A549 (cell line): ENCODE results near the gene HBS1L. TPM values are rescaled to one million over a fixed set of nuclear protein-coding genes. Genes with fewer than 3 reads are reported as not detected.

Experiments
- ATAC-seq, 2 experiments: fragments of 200-7000 bp in 1 of 2; fragments of >200 bp in 1 of 2; cut with Nextera tagmentation in 1 of 2; cut with Tn5 transposase in 1 of 2; 3 replicates each; pipeline versions ENCODE4 v1.8.0 to v1.9.1; 2018 to 2020; ENCODE audit warnings: mild to moderate bottlenecking in 1 of 2, moderate library complexity in 1 of 2
- CTCF ChIA-PET: fragments of 300-600 bp; sonication (Branson Sonifier 250); formaldehyde crosslinking; extraction: SDS; loops from one replicate; lab custom pipeline; 2021; ENCODE audit warnings: antibody characterized with exemption, inconsistent platforms; lab: Yijun Ruan, JAX
- POLR2A ChIA-PET: fragments of 350-600 bp; formaldehyde crosslinking; extraction: SDS; loops from one replicate; lab custom pipeline; 2021; ENCODE audit warnings: antibody characterized with exemption, inconsistent platforms; lab: Yijun Ruan, JAX
- DNase-seq, 2 experiments: peaks; one replicate each; pipeline versions ENCODE4 v3.0.0 to v3.0.0-alpha.2; 2011 to 2016; ENCODE audit warnings: low read depth in 1 of 2, low spot score in 1 of 2
- FAIRE-seq: peaks from 2 replicates; lab custom pipeline; 2011; peaks lifted over from hg19 to GRCh38; lab: Jason Lieb, UNC
- H3K27ac ChIP-seq, 2 experiments: fragments of >200 bp; sonication (Bioruptor Twin); formaldehyde crosslinking; 3 replicates each; pipeline ENCODE4 v1.5.1; 2016 to 2017
- H3K4me1 ChIP-seq: fragments of >200 bp; sonication (Bioruptor Twin); formaldehyde crosslinking; 3 replicates; pipeline ENCODE4 v1.6.1; 2016
- H3K4me2 ChIP-seq: fragments of >200 bp; sonication (Bioruptor Twin); formaldehyde crosslinking; 3 replicates; pipeline ENCODE4 v1.6.1; 2016
- H3K4me3 ChIP-seq: fragments of >200 bp; sonication (Bioruptor Twin); formaldehyde crosslinking; 3 replicates; pipeline ENCODE4 v1.5.1; 2016
- H3K9me3 ChIP-seq: fragments of >200 bp; sonication (Bioruptor Twin); formaldehyde crosslinking; 3 replicates; pipeline ENCODE4 v1.6.1; 2016
- BHLHE40 ChIP-seq: IDR thresholded peaks from 2 replicates; pipeline ENCODE4 v1.6.1; 2012; ENCODE audit warnings: low read depth, low read length, inconsistent platforms
- CEBPB ChIP-seq, 2 experiments: fragments of >200 bp in 1 of 2; sonication (Bioruptor Twin) in 1 of 2; formaldehyde crosslinking in 1 of 2; IDR thresholded peaks; 2 replicates each; pipeline ENCODE4 v1.6.1; 2012 to 2016
- EHF ChIP-seq: fragments of 250-450 bp; sonication (Bioruptor Pico); IDR thresholded peaks from 2 replicates; pipeline ENCODE4 v1.5.0; 2020; ENCODE audit warnings: mild to moderate bottlenecking
- EHMT2 ChIP-seq: fragments of 200-600 bp; sonication (generic); IDR thresholded peaks from 2 replicates; pipeline ENCODE4 v1.6.1; 2016; ENCODE audit warnings: antibody characterized with exemption, low read depth, mild to moderate bottlenecking, moderate library complexity
- EP300 ChIP-seq, 2 experiments: fragments of >200 bp; sonication (Bioruptor Twin); formaldehyde crosslinking; IDR thresholded peaks; 2 replicates in 1 of 2; 3 replicates in 1 of 2; pipeline ENCODE4 v1.6.1; 2016 to 2017
- FOXS1 ChIP-seq: fragments of 250-450 bp; sonication (Bioruptor Pico); IDR thresholded peaks from 2 replicates; pipeline ENCODE4 v1.5.0; 2020; ENCODE audit warnings: mild to moderate bottlenecking, moderate library complexity
- GATA3 ChIP-seq: IDR thresholded peaks from 2 replicates; pipeline ENCODE4 v1.6.1; 2012; ENCODE audit warnings: borderline replicate concordance
- HDAC2 ChIP-seq: fragments of 200-600 bp; sonication (generic); IDR thresholded peaks from 2 replicates; pipeline ENCODE4 v1.6.1; 2016
- KDM1A ChIP-seq: fragments of 200-600 bp; sonication (generic); IDR thresholded peaks from 2 replicates; pipeline ENCODE4 v1.6.1; 2016; ENCODE audit warnings: low read depth, mild to moderate bottlenecking
- MYC ChIP-seq: IDR thresholded peaks from 2 replicates; pipeline ENCODE4 v1.6.1; 2012; ENCODE audit warnings: mild to moderate bottlenecking, inconsistent platforms, low read length, improper control_type of control experiment, borderline replicate concordance
- NPAS2 ChIP-seq: fragments of 250-450 bp; sonication (Bioruptor Pico); IDR thresholded peaks from 2 replicates; pipeline ENCODE4 v1.8.0; 2022; ENCODE audit warnings: mild to moderate bottlenecking, moderate library complexity, borderline replicate concordance
- PHF8 ChIP-seq: fragments of 200-600 bp; sonication (generic); IDR thresholded peaks from 2 replicates; pipeline ENCODE4 v1.6.1; 2016; ENCODE audit warnings: low read depth, mild to moderate bottlenecking, antibody characterized with exemption, moderate library complexity, borderline replicate concordance
- POLR2A ChIP-seq: IDR thresholded peaks from 2 replicates; pipeline ENCODE4 v1.6.1; 2012; ENCODE audit warnings: mild to moderate bottlenecking, low read length
- POLR2AphosphoS2 ChIP-seq: conservative IDR thresholded peaks from 2 replicates; pipeline ENCODE4 v1.6.1; 2012; ENCODE audit warnings: low read length, improper control_type of control experiment, inconsistent platforms
- RNF2 ChIP-seq: fragments of 200-600 bp; sonication (generic); IDR thresholded peaks from 2 replicates; pipeline ENCODE4 v1.6.1; 2016; ENCODE audit warnings: low read depth, mild to moderate bottlenecking, antibody characterized with exemption, moderate library complexity, borderline replicate concordance
- SMC3 ChIP-seq: fragments of >200 bp; sonication (Bioruptor Twin); formaldehyde crosslinking; IDR thresholded peaks from 3 replicates; pipeline ENCODE4 v1.6.1; 2018; ENCODE audit warnings: inconsistent platforms
- SREBF2 ChIP-seq: fragments of 450-650 bp; IDR thresholded peaks from 2 replicates; pipeline ENCODE4 v1.6.1; 2014; ENCODE audit warnings: mild to moderate bottlenecking, moderate library complexity
- TP53 ChIP-seq: fragments of 250-450 bp; sonication (Bioruptor Pico); IDR thresholded peaks from 2 replicates; pipeline ENCODE4 v1.5.0; 2021; ENCODE audit warnings: mild to moderate bottlenecking, moderate library complexity
- ZFP36 ChIP-seq: fragments of 450-650 bp; IDR thresholded peaks from 2 replicates; pipeline ENCODE4 v1.6.1; 2014; ENCODE audit warnings: borderline replicate concordance; ENCODE audit not compliant: partially characterized antibody
- ZSCAN20 ChIP-seq: fragments of 250-450 bp; sonication (Bioruptor Pico); IDR thresholded peaks from 2 replicates; pipeline ENCODE4 v1.8.0; 2022; ENCODE audit warnings: mild to moderate bottlenecking, moderate library complexity
- WGBS: methylation state at CpG from one replicate; pipeline ENCODE4 v1.1.6; 2017; ENCODE audit errors: missing lambda C conversion rate; 5-methylcytosine and 5-hydroxymethylcytosine counted together
- polyA plus RNA-seq, 4 experiments: library from polyadenylated mRNA; depleted of rRNA in 3 of 4; stranded (reverse); fragments of >200 nt; fragmentation: RNase III in 1 of 4; extraction: RNeasy Plus Mini Kit Qiagen cat#74134 plus additional on column Dnase treatment in 1 of 4; gene quantifications; 2 replicates in 3 of 4; 3 replicates in 1 of 4; pipeline ENCODE4 v1.2.3, GENCODE V29; 2011 to 2017
- TF ChIP-seq, protein P1 (sequence below): IDR thresholded peaks from 2 replicates; pipeline ENCODE4 v1.6.1; 2012
- TF ChIP-seq, protein P2 (sequence below): fragments of 450-650 bp; IDR thresholded peaks from 2 replicates; pipeline ENCODE4 v1.6.1; 2014; ENCODE audit warnings: antibody characterized with exemption
- TF ChIP-seq, protein P3 (sequence below): IDR thresholded peaks from 2 replicates; pipeline ENCODE4 v1.6.1; 2012; ENCODE audit warnings: low read depth, borderline replicate concordance
- TF ChIP-seq, protein P4 (sequence below): fragments of 250-450 bp; sonication (Bioruptor Pico); IDR thresholded peaks from 2 replicates; pipeline ENCODE4 v1.5.0; 2020; ENCODE audit warnings: low read depth, mild to moderate bottlenecking, moderate library complexity
- TF ChIP-seq, protein P5 (sequence below): fragments of 150-350 bp; IDR thresholded peaks from 2 replicates; pipeline ENCODE4 v1.6.1; 2014; ENCODE audit warnings: low read depth, mild to moderate bottlenecking, low read length

Gene HBS1L
- polyA plus RNA-seq, 2 of the 4 experiments (the other 2 are of a cell fraction) = 41.5 to 61.7 TPM

DNA sequence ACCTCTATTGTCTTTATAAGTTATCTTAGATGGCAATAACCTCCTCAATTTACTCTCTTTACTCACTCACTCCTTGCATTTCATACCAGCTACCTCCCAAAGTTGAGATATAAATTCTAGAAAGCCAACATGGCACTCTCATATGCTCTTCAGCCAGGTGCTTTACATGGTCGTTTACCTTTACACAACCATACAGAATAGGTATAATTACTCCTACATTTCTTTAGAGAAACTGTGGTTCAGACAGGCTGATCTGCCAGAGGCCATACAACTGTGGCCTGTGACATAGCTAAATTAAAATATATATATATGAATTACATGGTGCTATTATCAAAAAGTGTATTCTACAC lies 45.7 kb downstream of the HBS1L start:
- H3K9me3 ChIP-seq = no peaks in the 10 kb centered on the region
- ATAC-seq (no peak), DNase-seq (no peak), FAIRE-seq (no peak)
- WGBS = 67% methylated on average over 1 of the region's 1 CpG
- no peaks in the 10 kb centered on the region; the same call in 2 of the 3 replicates for H3K4me1 ChIP-seq
- TF ChIP-seq EHMT2 = no peak
- TF ChIP-seq, protein P1, sequence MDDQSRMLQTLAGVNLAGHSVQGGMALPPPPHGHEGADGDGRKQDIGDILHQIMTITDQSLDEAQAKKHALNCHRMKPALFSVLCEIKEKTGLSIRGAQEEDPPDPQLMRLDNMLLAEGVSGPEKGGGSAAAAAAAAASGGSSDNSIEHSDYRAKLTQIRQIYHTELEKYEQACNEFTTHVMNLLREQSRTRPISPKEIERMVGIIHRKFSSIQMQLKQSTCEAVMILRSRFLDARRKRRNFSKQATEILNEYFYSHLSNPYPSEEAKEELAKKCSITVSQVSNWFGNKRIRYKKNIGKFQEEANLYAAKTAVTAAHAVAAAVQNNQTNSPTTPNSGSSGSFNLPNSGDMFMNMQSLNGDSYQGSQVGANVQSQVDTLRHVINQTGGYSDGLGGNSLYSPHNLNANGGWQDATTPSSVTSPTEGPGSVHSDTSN = no peak
- TF ChIP-seq, protein P2, sequence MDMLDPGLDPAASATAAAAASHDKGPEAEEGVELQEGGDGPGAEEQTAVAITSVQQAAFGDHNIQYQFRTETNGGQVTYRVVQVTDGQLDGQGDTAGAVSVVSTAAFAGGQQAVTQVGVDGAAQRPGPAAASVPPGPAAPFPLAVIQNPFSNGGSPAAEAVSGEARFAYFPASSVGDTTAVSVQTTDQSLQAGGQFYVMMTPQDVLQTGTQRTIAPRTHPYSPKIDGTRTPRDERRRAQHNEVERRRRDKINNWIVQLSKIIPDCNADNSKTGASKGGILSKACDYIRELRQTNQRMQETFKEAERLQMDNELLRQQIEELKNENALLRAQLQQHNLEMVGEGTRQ = no peak
- no peak for TF ChIP-seq NPAS2 (CRISPR knock-in tag)
- no peak for TF ChIP-seq FOXS1 (CRISPR knock-in tag)
- no peak for TF ChIP-seq SMC3
- TF ChIP-seq PHF8 = no peak
- TF ChIP-seq EP300 (IDR thresholded peaks at IDR 0.05) = no peak
- TF ChIP-seq BHLHE40 = no peak
- TF ChIP-seq, protein P3, sequence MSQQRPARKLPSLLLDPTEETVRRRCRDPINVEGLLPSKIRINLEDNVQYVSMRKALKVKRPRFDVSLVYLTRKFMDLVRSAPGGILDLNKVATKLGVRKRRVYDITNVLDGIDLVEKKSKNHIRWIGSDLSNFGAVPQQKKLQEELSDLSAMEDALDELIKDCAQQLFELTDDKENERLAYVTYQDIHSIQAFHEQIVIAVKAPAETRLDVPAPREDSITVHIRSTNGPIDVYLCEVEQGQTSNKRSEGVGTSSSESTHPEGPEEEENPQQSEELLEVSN = no peak
- TF ChIP-seq MYC = no peak
- TF ChIP-seq, protein P4, sequence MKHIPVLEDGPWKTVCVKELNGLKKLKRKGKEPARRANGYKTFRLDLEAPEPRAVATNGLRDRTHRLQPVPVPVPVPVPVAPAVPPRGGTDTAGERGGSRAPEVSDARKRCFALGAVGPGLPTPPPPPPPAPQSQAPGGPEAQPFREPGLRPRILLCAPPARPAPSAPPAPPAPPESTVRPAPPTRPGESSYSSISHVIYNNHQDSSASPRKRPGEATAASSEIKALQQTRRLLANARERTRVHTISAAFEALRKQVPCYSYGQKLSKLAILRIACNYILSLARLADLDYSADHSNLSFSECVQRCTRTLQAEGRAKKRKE (CRISPR knock-in tag) = no peak
- no peak for TF ChIP-seq POLR2A
- no peak for TF ChIP-seq RNF2
- ChIA-PET POLR2A (no interaction called here), CTCF (no interaction called here)
- no peak overlapping the region for H3K4me2 ChIP-seq
- H3K27ac ChIP-seq = no peak overlapping the region
- no peak overlapping the region for H3K4me3 ChIP-seq

DNA sequence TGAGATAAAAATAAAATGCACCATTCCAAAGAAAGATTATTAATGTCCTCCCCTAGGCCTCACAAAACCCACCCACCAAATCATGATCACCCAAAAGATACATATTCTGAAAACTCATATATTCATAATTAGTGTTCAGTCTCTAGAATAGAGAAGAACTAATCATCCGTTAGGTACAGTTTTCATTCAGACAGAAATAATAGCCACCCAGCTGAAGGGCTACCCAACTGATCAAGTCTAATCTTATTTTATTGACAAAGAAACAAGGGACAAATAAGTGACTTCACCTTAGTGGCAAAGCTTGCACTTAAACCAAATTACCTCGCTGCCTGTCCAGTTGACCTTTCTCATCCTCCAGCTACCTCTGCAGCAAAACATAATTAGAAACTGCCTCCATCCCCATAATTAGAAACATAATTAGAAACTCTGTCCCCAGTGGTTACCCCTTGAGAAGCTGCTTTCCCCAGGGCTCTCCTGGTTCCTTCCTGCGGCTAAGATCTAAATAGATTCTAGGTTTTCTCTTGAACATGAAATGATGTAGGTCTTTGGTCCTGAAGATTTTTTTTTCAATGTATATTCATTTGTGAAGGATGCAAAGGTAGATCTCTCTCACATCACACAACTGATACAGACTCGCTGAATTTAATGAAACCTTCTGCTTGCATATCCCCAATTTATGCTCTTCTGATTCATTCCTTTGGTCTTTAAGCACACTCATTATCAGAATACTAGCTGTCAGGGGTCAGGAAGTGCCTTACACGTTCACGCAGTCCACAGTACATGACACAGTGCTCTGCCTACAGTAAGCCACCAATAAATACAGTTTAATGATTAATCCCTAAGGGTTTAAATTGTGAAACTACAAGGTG lies 46.3 kb downstream of the HBS1L start:
- H3K4me3 ChIP-seq = no peak overlapping the region
- H3K4me1 ChIP-seq = no peaks in the 10 kb centered on the region; the same call in 2 of the 3 replicates
- DNase-seq (no peak), ATAC-seq (no peak), FAIRE-seq (no peak)
- ChIA-PET CTCF (no interaction called here), POLR2A (no interaction called here)
- H3K27ac ChIP-seq = no peak overlapping the region
- H3K9me3 ChIP-seq = no peaks in the 10 kb centered on the region
- H3K4me2 ChIP-seq = no peak overlapping the region
- 80% methylated on average over 6 of the region's 6 CpGs for WGBS
- TF ChIP-seq GATA3 (no peak), ZSCAN20 (no peak), BHLHE40 (no peak), CEBPB (IDR thresholded peaks at IDR 0.05) (no peak), HDAC2 (no peak), FOXS1 (CRISPR knock-in tag) (no peak), EHF (no peak), POLR2AphosphoS2 (no peak), SREBF2 (no peak), TP53 (CRISPR knock-in tag) (no peak), ZFP36 (no peak), KDM1A (no peak), NPAS2 (CRISPR knock-in tag) (no peak)
- TF ChIP-seq, protein P5, sequence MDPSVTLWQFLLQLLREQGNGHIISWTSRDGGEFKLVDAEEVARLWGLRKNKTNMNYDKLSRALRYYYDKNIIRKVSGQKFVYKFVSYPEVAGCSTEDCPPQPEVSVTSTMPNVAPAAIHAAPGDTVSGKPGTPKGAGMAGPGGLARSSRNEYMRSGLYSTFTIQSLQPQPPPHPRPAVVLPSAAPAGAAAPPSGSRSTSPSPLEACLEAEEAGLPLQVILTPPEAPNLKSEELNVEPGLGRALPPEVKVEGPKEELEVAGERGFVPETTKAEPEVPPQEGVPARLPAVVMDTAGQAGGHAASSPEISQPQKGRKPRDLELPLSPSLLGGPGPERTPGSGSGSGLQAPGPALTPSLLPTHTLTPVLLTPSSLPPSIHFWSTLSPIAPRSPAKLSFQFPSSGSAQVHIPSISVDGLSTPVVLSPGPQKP = no peak
